SIG-M5 treated with dmso at 0.1 percent for 504 hours (cell line): ENCODE results near the gene UGT8.
"Not testable (repeated sequence)": the region's sequence is repeated elsewhere in the genome, so short reads cannot be mapped to it uniquely, and the experiment has no call there.

ENCODE experiments used
- DNase-seq: peaks from one replicate; lab custom pipeline; 2025; ENCODE audit not compliant: unreplicated experiment; lab: John Stamatoyannopoulos, UW

Gene UGT8, protein sequence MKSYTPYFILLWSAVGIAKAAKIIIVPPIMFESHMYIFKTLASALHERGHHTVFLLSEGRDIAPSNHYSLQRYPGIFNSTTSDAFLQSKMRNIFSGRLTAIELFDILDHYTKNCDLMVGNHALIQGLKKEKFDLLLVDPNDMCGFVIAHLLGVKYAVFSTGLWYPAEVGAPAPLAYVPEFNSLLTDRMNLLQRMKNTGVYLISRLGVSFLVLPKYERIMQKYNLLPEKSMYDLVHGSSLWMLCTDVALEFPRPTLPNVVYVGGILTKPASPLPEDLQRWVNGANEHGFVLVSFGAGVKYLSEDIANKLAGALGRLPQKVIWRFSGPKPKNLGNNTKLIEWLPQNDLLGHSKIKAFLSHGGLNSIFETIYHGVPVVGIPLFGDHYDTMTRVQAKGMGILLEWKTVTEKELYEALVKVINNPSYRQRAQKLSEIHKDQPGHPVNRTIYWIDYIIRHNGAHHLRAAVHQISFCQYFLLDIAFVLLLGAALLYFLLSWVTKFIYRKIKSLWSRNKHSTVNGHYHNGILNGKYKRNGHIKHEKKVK

DNA sequence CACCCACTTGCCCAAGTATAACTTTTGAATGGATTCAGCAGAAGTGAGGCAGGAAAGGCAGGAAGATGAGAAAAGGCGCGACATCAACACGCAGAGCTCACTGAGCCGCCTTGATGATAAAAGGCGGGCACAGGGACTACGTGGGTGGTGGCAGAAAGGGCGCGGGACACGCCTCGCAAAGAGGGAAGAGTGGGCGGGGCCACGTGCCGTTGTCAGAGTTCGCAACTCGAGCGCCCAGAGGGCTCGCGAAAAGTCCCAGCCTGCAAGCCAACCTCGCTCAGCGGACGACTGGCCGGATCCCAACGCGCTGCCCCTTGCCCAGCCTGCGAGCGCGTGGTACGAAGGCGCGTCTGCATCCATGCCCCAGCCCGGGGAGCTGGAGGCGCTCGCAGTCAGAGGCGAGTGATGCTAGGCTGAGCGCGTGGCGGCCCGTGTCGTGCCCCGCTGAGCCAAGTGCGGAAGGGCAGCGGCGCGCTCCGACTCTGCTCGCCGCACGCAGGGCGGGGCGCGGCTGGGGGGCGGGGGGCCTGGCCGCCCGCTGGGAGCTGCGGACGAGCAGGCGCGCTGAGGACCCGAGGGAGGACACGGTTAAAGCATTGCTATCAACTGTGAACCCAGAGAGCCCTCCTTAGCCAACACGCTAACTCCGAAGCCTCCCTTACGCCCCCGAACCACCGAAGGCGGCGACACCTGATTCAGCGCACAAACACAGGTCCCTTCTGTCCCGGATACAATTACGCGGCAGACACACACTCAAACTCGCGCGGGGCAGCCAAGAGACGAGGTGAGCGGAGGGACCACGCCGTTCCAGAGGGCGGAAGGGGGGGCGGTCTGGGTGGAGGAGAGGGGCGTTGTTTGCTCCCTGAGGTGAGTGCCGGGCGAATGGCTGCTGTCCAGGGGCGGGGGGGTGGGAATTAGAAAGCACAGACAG lies at the start of gene UGT8:
Gene UGT8, plus strand, starts transcription at position 617 of the 931 bp plus-strand sequence. CDS start 24,074 bp downstream, outside the sequence.
- DNase-seq, result no peak

DNA sequence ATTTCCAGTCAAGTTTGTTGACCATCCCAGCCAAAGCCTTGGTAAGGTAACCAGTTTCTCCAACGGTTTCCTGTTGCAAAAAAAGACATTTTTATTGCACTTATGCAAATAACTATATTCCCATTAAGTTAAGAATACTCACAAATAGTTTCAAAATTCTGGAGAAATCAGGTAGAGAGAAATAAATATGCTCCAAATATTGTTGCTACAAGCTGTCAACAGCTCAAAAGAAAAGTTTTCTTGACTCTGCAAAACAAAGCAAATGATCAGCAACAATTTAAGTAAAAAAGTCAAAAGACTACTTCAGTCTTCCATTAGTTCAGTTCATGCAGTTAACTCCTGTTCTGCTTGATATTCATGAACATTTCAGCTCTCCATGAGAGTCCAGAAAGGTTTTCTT lies 49.0 kb upstream of the UGT8 start:
- DNase-seq, result no peak

DNA sequence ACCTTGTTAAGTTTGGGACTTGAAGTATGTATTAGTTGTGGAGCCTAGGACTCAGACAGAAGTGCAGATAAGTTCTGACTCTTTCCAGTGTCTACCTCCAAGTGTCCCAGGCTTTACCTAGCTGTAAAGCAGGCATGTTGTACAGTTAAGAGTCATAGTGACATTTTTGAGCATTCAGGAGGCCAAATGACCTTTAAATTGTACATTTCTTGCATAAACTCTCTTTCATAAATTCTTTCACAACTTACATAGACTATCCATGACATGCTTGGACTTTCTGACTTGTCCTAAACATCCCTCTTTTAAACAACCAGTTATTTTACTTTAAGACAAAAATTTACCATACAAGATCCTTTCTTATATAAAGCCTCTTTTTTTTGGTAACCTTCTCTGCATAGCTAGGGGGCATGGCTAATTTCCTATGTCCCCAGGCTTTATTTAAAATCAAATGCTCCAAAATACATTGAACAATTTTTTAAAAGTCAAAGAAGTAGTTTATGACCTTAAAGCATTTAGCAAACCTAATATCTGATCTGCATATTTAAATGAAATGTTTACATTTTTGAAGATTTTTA lies 40.1 kb upstream of the UGT8 start:
- DNase-seq, result no peak

DNA sequence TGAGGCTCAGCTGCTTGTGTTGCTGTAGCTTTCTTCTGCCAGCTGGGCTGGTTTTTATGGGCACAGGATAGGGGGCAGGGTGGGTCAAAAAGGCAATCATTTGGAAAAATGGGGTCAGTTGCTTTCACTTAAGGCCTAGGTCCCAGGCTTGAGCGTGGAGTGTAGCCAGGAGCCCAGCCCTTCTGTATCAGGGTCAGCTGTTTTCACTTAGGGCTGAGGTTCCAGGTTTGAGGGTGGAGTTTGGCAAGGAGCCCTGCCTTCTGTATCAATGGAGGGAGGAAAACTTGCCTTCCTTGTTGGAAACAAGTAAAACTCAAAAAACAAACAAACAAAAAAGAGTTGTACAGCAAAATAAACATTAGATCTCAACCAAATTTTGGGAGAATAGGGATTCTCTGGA lies 37.0 kb upstream of the UGT8 start:
- DNase-seq, result no peak

DNA sequence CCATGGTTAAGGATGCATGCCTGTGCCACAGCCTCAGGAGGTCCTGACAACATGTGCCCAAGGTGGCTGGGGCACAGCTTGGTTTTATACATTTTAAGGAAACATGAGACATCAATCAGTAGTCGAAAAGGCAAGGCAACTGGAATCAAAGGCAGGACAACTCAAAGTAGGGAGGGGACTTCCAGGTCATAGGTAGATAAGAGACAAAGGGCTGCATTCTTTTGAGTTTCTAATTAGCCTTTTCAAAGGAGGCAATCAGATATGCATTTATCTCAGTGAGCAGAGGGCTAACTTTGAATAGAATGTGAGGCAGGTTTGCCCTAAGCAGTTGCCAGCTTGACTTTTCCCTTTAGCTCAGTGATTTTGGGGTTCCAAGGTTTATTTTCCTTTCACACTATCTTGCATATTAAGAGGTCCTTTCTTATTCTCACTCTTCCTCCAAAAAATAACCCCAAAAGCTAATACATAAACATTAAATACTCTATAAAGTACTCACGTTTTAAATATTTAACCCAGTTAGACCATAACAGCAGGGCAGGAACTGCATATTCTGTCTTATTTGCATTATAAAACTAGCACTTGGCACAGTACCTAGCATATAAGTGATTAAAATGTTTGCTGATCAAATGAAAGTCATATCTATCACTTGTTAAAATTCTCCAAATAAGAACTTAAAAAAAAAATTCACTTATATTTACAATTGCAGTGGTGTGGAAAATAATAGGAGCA lies 36.3 kb upstream of the UGT8 start:
- no peak for DNase-seq

DNA sequence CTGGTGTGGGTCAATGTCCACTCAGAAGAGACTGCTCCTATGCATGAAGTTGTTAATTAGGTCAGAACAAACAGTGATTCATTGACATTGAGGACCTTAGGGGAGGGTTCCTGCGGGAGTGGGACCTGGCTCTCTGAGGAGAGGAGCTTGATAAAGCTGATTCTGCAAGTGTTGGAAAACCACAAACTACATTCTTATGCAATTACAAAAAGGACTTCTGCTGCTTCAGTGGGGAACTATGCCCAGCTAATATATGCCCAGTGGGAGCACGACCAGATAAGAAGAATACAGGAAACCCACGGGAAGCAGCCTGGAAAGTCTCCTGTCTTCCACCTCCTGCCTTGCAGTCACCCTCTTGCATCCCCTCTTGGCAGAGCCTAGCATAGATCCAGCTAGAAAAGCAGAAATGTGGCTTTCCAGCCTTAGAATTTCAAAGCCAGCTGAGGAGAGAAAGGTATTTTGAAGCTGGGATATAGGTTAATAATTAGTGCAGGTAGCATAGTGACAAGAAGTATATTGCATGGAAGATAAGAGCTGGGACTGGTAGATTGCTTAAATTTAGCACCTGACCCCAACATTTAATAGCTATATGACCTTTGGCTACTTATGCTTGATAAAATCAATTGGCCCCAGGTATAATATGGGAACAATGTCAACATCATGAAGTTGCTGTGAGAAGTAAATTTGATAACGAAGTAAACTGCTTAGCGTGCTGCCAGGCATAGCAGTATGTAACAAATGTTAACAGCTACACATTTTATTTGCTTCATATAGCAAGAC lies 34.9 kb upstream of the UGT8 start:
- DNase-seq, result no peak

DNA sequence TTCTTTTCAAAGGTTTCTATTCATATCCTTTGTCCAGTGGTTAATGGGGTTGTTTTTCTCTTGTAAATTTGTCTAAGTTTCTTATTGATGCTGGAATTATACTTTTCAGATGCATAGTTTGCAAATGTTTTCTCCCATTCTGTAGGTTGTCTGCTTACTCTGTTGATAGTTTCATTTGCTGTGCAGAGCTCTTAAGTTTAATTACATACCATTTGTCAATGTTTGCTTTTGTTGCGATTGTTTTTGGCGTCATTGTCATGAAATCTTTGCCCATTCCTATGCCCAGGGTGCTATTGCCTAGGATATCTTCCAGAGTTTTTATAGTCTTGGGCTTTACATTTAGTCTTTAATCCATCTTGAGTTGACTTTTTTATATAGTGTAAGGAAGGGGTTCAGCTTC lies 21.2 kb upstream of the UGT8 start:
- DNase-seq, result no peak

DNA sequence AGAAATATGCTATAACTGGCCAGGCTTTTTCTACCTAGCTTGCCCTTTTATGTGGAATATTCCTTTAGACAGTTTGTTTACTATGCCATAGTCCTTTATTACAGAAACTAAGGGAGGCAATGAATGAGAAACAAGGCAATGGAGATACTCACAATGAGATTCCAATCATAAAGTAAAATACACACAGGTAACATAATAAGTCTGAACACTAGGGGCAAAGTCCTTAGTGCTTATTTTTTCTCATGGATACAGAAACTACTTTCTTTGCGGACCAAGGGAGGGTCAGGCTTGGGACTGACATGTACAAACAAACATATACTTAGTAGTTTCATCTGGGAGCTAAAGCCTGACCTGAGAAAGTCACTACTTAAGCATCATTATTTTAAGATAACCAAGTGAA lies 16.0 kb upstream of the UGT8 start:
- no peak for DNase-seq

DNA sequence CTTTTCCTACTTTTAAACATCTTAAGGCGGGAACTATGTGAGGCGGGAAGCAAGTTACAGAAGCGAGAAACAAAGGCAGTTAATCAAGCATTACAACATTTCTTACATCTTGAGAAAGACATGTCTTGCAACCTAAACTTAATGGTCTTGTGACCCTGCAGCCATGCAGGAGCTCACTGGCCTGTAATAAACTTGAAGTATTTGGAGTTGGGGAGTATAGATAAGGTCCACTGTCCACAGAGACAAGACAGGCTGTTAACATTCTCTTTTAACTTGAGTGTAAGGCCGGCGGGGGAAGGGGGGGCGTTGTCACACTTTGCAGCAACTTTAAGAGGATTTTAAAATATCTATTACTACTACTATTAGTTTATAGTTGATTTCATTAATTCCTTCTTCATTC lies 10.3 kb upstream of the UGT8 start:
- DNase-seq, result no peak

DNA sequence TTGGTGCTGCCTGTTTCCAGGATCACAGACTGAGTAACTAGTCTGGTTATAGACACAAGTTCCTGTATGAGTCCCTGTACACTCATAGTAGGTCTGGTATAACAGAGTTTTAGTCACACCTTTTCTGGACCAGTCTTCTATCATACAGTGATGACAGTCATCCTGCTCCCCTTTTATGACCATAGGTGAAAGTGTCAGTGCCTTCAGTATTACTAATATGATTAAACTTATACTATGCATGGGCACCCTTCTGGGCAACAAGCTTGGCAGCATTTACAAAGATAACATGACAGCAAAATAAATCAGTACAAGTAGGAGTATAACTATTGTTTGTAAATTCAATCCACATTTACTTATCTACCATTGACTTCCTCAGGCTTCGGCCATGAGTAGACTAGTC lies 8.2 kb upstream of the UGT8 start:
- not testable (repeated sequence) for DNase-seq

DNA sequence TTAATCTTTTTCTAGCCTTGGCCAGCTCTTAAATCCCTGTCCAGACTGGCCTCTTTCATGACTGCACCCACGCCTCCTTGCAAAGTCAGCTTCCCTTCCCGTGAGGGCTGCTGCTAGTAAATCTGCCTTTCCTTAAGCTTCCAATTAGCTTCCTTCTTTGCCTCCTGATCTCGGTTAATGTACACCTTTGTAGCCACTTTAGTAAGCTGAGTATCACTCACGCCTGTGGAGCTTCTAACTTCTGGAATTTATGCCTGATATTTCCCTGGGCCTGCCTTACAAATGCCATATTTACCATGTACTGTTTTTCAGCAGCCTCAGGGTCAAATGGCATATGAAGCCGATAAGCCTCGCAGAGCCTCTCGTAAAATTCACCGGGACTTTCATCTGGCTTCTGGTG lies 5.1 kb upstream of the UGT8 start:
- DNase-seq, result no peak

DNA sequence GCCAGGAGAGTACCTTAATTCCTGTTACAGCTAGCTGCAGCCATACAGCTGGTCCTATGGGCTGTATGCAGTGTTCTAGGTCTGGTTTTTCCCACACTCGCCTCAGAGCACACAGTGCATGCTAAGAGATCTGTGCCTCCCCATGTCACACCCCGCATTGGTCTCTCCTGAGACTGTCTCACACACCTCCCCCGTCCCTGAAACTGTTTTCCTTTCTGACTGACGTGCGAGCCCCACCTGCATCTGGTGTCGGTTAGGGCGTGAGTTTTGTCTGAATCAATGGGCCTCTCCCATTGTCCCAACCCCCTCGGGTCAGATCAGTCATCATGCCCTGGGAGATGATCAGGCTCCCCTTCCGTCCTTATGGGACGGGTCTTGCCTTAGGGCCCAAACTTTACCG lies 3.4 kb upstream of the UGT8 start:
- DNase-seq, result no peak

DNA sequence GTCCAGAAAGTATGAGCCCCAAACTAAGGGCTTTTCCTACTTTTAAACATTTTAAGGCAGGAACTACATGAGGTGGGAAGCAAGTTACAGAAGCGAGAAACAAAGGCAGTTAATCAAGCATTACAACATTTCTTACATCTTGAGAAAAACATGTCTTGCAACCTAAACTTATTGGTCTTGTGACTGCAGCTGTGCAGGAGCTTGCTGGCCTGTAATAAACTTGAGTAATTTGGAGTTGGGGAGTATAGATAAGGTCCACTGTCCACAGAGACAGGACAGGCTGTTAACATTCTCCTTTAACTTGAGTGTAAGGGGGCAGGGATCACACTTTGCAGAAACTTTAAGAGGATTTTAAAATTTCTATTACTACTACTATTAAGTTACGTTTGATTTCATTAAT lies 2.7 kb upstream of the UGT8 start:
- DNase-seq, result no peak

DNA sequence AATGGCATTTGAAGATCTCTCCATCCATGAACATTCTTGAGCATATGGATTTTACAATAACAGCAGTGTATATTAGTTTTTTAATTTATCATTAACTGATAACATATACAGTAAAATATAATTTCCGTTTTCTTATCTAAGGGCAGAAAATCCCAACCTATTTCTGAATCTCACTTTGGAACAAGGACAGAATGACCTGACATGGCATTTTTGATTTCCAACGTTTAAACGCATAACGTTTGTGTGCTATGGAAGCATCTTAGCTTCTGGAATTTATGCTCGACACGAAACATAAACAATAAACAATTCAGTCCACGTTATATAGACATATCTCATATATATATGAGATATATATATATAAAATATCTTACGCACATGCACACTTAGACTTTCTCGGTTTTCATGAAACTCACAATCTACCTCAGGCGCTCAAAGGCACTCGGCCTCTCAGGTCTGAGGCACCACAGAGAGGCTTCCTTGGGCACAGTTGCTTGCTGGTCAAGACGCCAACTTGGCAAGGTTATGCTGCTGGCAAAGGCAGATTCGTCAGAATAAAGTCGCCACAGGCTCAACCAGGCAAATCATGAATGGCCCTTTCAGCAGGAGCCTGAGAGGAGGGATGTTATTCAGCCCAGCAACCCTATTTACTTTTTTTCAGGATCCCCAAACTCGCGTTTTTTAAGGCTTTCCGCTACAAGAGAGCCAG lies 1.0 kb upstream of the UGT8 start:
- no peak for DNase-seq

DNA sequence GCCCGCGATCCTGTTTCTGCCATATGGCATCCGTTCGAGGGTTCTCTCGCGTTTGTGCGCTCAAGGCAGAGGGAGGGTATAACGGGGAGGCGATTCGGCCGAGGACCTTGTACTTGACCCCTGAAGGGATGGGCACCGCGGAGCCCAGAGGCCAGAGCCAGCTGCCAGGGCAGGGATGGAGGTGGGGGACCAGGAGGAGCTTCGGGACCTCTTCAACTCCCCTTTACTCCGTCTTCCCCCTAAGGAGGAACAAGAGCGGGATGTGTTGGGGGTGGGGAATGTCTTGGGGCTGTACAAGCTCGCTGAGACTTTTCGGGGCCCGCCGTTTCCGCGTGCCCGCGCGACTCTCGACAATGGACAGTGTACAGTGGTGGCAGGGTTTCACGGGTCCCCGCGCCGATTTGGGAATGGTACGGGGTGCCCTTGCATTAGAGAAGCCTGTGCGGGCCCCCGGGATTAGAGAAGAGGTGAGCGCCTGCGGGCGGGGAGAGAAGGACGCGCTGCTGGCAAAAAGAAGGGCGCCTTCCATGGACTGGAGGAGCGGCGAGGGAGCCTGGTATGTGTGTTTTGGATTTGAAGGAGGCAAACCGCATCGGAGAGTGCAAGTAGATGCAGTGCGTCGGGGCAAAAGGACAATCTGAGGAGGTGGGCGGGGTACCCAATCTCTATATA lies 760 bp downstream of the UGT8 start:
- no peak for DNase-seq

DNA sequence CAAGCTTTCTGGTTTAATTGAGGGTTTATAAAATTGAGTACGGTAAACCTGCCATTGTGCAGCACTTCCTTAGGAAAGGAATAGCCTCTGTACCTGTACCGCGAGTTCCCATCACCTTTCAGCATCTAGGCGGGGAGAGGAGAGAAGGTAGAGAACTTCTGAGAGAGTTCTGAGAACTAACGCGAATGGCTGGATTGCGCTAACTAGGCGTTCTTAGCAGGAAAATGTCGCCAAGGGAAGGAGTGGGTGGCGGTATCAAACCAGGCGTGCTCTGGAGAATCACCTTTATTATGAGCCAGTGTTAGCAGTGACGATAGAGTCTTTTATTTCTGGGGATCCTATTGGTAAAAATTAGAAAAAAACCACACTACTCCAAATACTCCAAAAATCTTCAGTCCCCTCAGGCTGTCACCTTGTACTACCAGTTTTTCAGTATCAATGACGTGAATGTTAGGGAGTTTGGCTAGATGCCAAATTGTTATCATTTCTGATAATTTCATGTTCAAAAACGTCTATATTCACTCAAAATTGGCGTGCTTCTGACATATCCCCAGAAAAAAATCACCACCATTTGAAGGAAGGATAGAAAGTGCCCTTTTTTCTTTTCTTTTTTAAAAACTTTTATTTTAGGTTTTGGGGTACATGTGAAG lies 1.4 kb downstream of the UGT8 start:
- no peak for DNase-seq

DNA sequence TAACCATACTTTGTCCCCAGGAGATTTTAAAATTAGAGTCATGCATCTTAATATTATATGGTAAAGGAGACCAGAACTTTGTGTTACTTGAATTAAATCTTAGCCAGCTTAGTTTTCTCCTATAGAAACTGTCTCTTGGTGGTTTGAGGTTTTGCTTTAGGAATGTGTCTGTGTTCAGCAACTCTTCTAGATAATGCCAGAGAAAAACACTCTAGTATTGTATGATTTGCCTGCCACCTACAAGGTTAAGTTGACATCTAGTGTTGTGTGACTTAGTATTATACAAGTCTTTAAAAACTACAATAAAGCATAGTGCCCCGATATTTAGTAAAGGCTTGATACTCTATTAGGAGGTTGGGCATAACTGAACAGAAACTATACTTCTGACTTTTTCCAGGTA lies 2.1 kb downstream of the UGT8 start:
- no peak for DNase-seq

DNA sequence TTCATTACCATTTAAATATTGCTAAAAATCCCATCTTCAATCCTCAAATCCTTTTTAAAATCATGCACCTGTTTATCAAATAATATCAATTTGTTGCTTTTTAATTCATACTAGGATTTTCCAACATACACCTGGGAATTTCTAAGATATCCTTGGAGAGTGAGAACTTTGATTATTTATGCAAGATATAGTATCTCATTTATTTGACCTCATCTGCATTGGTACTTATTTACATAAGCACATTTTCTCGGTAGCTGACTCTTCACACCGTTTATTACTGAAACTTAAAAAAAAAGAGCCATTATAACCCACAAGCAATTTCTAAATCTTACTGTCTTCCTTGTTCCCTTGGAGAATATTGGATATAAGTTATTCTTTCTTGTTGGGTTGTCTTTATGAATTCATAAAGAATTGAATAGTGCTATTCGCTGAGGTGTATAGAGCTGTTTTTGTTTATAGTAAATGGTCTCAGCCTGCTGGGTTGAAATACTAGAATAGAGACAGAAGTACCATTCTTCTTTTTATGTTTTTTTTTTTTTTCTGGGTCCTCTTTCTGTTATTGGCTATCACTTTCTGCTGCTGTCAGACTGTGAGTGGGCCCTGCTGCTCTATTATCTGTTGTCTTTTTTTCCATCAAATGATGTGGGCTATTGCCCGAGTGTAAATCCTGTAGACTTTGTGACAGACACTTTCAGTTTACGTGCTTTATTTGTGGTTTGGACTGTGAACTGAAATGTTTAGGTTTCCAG lies 2.9 kb downstream of the UGT8 start:
- DNase-seq, result no peak
